GM23248 (cell line): Measurements from ENCODE around the gene NAA10. TPM values are rescaled to one million over a fixed set of nuclear protein-coding genes. Genes with fewer than 3 reads are reported as not detected.

ENCODE experiments used
- DNase-seq: peaks from one replicate; pipeline ENCODE4 v3.0.0-alpha.2; 2015
- H2AFZ ChIP-seq: fragments of 200-600 bp; sonication (generic); 2 replicates; pipeline ENCODE4 v1.6.1; 2016; ENCODE audit warnings: antibody characterized with exemption
- H3F3A ChIP-seq: fragments of 200-600 bp; sonication (generic); 2 replicates; pipeline ENCODE4 v1.6.1; 2016; ENCODE audit warnings: mild to moderate bottlenecking, antibody characterized with exemption, mixed run types; ENCODE audit not compliant: insufficient read depth
- H3K27ac ChIP-seq: fragments of 200-600 bp; sonication (generic); 2 replicates; pipeline ENCODE4 v1.5.1; 2016; ENCODE audit warnings: mild to moderate bottlenecking
- H3K27me3 ChIP-seq: fragments of 200-600 bp; sonication (generic); replicated peaks from 2 replicates; pipeline ENCODE4 v1.6.1; 2016; ENCODE audit warnings: mild to moderate bottlenecking; ENCODE audit not compliant: insufficient read depth
- H3K36me3 ChIP-seq: fragments of 200-600 bp; sonication (generic); 2 replicates; pipeline ENCODE4 v1.6.1; 2016; ENCODE audit warnings: low read depth, mild to moderate bottlenecking
- H3K4me1 ChIP-seq: fragments of 200-600 bp; sonication (generic); 2 replicates; pipeline ENCODE4 v1.6.1; 2016; ENCODE audit warnings: mild to moderate bottlenecking; ENCODE audit not compliant: insufficient read depth
- H3K4me2 ChIP-seq: fragments of 200-600 bp; sonication (generic); one replicate; pipeline ENCODE4 v1.6.1; 2016; ENCODE audit warnings: mild to moderate bottlenecking; ENCODE audit not compliant: unreplicated experiment
- H3K4me3 ChIP-seq: fragments of 200-600 bp; sonication (generic); 2 replicates; pipeline ENCODE4 v1.5.1; 2016; ENCODE audit warnings: mild to moderate bottlenecking
- H3K79me2 ChIP-seq: fragments of 200-600 bp; sonication (generic); 2 replicates; pipeline ENCODE4 v1.6.1; 2016; ENCODE audit warnings: mild to moderate bottlenecking; ENCODE audit not compliant: insufficient read depth
- H3K9ac ChIP-seq: fragments of 200-600 bp; sonication (generic); 2 replicates; pipeline ENCODE4 v1.6.1; 2016; ENCODE audit warnings: mild to moderate bottlenecking
- H3K9me2 ChIP-seq: fragments of 200-600 bp; sonication (generic); 2 replicates; pipeline ENCODE4 v1.6.1; 2016; ENCODE audit warnings: mixed run types, mild to moderate bottlenecking, moderate library complexity; ENCODE audit not compliant: insufficient read depth
- H3K9me3 ChIP-seq: fragments of 200-600 bp; sonication (generic); one replicate; pipeline ENCODE4 v1.6.1; 2017; ENCODE audit warnings: low read depth
- H4K20me1 ChIP-seq: fragments of 200-600 bp; sonication (generic); 2 replicates; pipeline ENCODE4 v1.6.0; 2016; ENCODE audit not compliant: insufficient read depth
- EZH2 ChIP-seq: fragments of 200-600 bp; sonication (generic); IDR thresholded peaks from 2 replicates; pipeline ENCODE4 v1.6.1; 2018; ENCODE audit warnings: antibody characterized with exemption, mild to moderate bottlenecking; ENCODE audit not compliant: insufficient read depth, poor library complexity, severe bottlenecking
- EZH2phosphoT487 ChIP-seq: fragments of 200-600 bp; sonication (generic); IDR thresholded peaks from 2 replicates; pipeline ENCODE4 v1.6.1; 2018; ENCODE audit warnings: antibody characterized with exemption, moderate library complexity, mild to moderate bottlenecking, low read depth; ENCODE audit not compliant: insufficient read depth
- WGBS, 2 experiments: methylation state at CpG; one replicate each; pipeline ENCODE4 v1.1.6; 2015 to 2017; ENCODE audit warnings: low lambda C conversion rate in 2 of 2, low coverage in 1 of 2; ENCODE audit errors: missing lambda C conversion rate in 2 of 2; 5-methylcytosine and 5-hydroxymethylcytosine counted together
- in situ Hi-C: fragments of 300-500 bp; cut with MboI; formaldehyde crosslinking; loops from 2 replicates; pipeline ENCODE4 v1.15.0; 2020
- polyA plus RNA-seq: library from polyadenylated mRNA; unstranded; fragments of >200 nt; fragmentation: Nextera tagmentation; extraction: Ambion mirVana; gene quantifications from 2 replicates; pipeline ENCODE4 v1.2.1, GENCODE V29; 2016
- total RNA-seq: library from RNA; depleted of rRNA; stranded (reverse); fragments of >200 nt; shearing (Covaris generic); gene quantifications from 2 replicates; pipeline ENCODE4 v1.2.3, GENCODE V29; 2014

NAA10 gene
- total and polyA plus RNA-seq, 2 experiments from 2014 or later, result 154 to 166 TPM

DNA sequence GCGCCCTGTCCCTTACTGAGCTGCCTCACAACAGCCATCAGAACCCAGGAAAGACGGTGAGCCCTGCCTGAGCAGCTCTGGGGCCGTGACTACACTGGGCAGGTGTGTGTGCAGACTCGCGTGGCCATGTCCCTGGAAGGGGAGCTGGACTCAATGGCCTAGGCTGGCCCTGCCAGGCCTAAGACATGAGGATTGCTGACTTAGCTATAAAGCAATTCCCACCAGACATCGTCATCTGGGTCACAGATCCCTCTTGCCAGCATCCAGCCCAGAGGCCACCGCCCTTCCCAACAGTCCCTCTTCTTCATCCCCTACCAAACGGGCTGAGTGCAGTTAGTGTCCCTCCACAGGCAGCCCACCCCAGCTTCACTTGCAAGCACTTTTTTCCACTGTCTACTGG is 3.7 kb downstream of the NAA10 start:
- Histone ChIP-seq H3K27ac (no peak overlapping the region), H4K20me1 (no peaks in the 10 kb centered on the region), H3K9ac (no peak overlapping the region), H3K27me3 (no peaks in the 10 kb centered on the region), H3K79me2 (peaks cover 41% of the 10 kb centered on the region), H3K9me3 (no peaks in the 10 kb centered on the region), H3F3A (0 out of 2 replicates have a peak, but pooled peaks cover 6% of the 10 kb centered on the region), H3K36me3 (no peaks in the 10 kb centered on the region), H3K4me3 (no peak overlapping the region), H3K9me2 (no peaks in the 10 kb centered on the region), H3K4me1 (no peaks in the 10 kb centered on the region), H2AFZ (no peak overlapping the region), H3K4me2 (no peak overlapping the region)
- in situ Hi-C loops, result loop anchor here (10.0 kb wide), 1 partner anchor 176 kb away; no protein-coding TSS in a partner anchor
- no peak for DNase-seq
- 96 to 97% methylated on average over 6 to 8 of the region's 8 CpGs for WGBS, 2 experiments
- TF ChIP-seq EZH2phosphoT487, result no peak
- TF ChIP-seq EZH2, result no peak

DNA sequence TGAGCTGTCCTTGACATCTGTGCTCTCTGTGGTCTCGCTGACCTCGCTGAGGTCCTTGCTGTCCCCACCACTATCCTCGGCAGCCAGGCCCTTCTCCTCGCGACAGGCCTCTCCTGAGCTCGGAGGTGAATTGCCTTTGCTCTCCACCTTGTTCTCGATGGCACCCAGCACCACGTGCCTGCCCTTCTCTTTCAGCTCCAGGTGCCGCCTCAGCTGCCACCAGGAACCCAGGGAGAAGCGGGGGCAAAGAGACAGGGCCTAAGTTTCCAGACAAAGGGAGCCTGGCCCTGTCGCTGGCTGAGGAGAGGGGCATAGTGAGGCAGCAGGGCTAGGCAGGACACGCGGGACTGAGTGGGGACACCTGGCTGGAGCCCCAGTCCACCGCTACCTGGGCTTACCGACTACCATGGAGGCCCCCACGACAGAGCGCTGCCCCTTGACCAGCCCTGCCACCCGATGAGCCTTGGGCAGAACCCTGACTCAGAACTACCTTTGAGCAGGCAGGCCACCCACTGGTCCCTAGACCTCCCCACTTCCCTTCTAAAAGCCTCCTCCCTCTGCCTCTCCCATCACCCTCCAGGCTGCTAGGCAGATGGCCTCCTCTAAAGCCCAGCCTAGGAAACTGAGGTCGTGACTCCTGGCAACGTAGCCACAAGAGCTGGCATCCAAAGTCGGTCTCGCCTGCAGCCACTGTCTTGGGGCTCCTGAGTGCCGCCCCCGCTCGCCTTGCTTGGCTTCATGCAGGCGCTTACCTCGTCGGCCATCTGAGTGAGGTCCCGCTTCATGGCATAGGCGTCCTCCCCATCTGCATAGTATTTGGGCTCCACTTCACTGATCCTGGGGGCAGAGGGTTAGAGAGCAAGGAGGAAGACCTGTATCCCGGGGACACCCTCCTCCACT is 4.6 kb downstream of the NAA10 start:
- Histone ChIP-seq H3K4me3 (no peak overlapping the region), H3K4me2 (no peak overlapping the region), H3K36me3 (no peaks in the 10 kb centered on the region), H2AFZ (no peak overlapping the region), H3K27ac (no peak overlapping the region), H3K79me2 (peaks cover 41% of the 10 kb centered on the region), H3K9ac (no peak overlapping the region), H4K20me1 (no peaks in the 10 kb centered on the region), H3K9me3 (no peaks in the 10 kb centered on the region), H3K4me1 (no peaks in the 10 kb centered on the region), H3F3A (0 out of 2 replicates have a peak, but pooled peaks cover 6% of the 10 kb centered on the region), H3K9me2 (no peaks in the 10 kb centered on the region), H3K27me3 (no peaks in the 10 kb centered on the region)
- DNase-seq, result no peak
- no peak for TF ChIP-seq EZH2phosphoT487
- TF ChIP-seq EZH2, result no peak
- 84 to 86% methylated on average over 23 to 25 of the region's 31 CpGs for WGBS, 2 experiments
- in situ Hi-C loops, result loop anchor here (10.0 kb wide), 1 partner anchor 175 kb away; no protein-coding TSS in a partner anchor

DNA sequence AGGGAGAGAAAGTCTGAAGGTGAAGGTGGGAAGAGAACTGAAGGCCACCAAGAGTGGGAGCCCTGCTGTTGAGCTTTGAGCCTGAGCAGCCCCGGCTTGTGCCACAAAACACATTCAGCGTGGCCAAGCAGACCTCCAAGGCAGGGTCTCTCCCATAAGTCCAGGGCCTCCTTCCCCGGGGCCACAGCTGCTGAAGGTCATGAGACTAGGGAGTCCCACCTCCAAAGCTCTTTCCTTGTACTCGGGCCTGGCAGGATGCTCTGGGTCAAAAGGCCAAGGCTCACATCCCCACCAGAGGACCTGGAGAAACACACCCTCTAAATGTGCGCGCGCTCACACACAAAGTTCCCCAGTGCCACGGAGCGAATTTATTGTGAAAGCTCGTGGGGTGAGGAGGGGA is 5.3 kb downstream of the NAA10 start:
- Histone ChIP-seq H3K79me2 (peaks cover 39% of the 10 kb centered on the region), H3K9me2 (no peaks in the 10 kb centered on the region), H2AFZ (no peak overlapping the region), H3K27me3 (no peaks in the 10 kb centered on the region), H3K4me1 (no peaks in the 10 kb centered on the region), H3F3A (0 out of 2 replicates have a peak, but pooled peaks cover 6% of the 10 kb centered on the region), H3K36me3 (no peaks in the 10 kb centered on the region), H3K27ac (0 out of 2 replicates have a peak overlapping the region, but pooled peaks have one; percentile 12), H4K20me1 (no peaks in the 10 kb centered on the region), H3K4me3 (no peak overlapping the region), H3K9ac (no peak overlapping the region), H3K4me2 (no peak overlapping the region), H3K9me3 (no peaks in the 10 kb centered on the region)
- DNase-seq, result no peak
- TF ChIP-seq EZH2 (no peak), EZH2phosphoT487 (no peak)
- in situ Hi-C loops, result no loop called here
- 90 to 92% methylated on average over 2 to 4 of the region's 10 CpGs for WGBS, 2 experiments

DNA sequence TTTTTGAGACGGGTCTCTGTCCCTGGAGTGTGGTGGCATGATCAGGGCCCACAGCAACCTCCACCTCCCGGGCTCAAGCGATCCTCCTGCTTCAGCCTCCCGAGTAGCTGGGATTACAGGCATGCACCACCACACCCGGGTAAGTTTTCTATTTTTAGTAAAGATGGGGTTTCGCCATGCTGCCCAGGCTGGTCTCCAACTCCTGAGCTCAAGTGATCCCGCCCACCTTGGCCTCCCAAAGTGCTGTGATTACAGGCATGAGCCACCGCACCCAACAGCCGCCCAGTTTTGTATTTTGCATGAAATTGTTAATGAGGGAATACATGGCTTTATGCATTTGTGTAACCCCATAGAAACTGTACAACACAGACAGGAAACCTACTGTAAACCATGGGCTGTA is 6.0 kb downstream of the NAA10 start:
- H3K27me3 ChIP-seq, result no peaks in the 10 kb centered on the region
- H3K9me3 ChIP-seq, result no peaks in the 10 kb centered on the region
- in situ Hi-C loops, result no loop called here
- no peak for TF ChIP-seq EZH2
- TF ChIP-seq EZH2phosphoT487, result no peak
- no peaks in the 10 kb centered on the region for H3K9me2 ChIP-seq
- H3K4me1 ChIP-seq, result no peaks in the 10 kb centered on the region
- H3K27ac ChIP-seq, result 0 out of 2 replicates have a peak overlapping the region, but pooled peaks have one; percentile 12
- 53 to 55% methylated on average over 5 to 9 of the region's 9 CpGs for WGBS, 2 experiments
- no peaks in the 10 kb centered on the region for H3K36me3 ChIP-seq
- peaks cover 32% of the 10 kb centered on the region for H3K79me2 ChIP-seq
- H4K20me1 ChIP-seq, result no peaks in the 10 kb centered on the region
- no peak overlapping the region for H3K4me3 ChIP-seq
- H3K4me2 ChIP-seq, result peak overlapping the region; percentile 53
- DNase-seq, result no peak
- H3K9ac ChIP-seq, result no peak overlapping the region
- 0 out of 2 replicates have a peak, but pooled peaks cover 6% of the 10 kb centered on the region for H3F3A ChIP-seq
- H2AFZ ChIP-seq, result no peak overlapping the region
